ENCODE measurements around the gene SETD7.

The SETD7 gene

GRCh38 chr4:139556724-139557555 lies 921 bp upstream of the SETD7 start:
- TF ChIP-seq CTCF (conservative IDR thresholded peaks at IDR 0.05; ENCODE audit: low read length): 0 out of 2 replicates have a peak, but pooled peaks have one; percentile 14
- H3K4me3 ChIP-seq (ENCODE audit: low read length): peak overlapping the region; percentile 88
- DNase-seq (ENCODE audit: low read depth): no peak

GRCh38 chr4:139555705-139556070 lies 331 bp downstream of the SETD7 start:
- TF ChIP-seq CTCF (conservative IDR thresholded peaks at IDR 0.05; ENCODE audit: low read length): no peak
- DNase-seq (ENCODE audit: low read depth): no peak
- H3K4me3 ChIP-seq (ENCODE audit: low read length): peak overlapping the region; percentile 88

- peak; percentile 92 for DNase-seq (ENCODE audit: low read depth)
- TF ChIP-seq CTCF (conservative IDR thresholded peaks at IDR 0.05; ENCODE audit: low read length): no peak
- H3K4me3 ChIP-seq (ENCODE audit: low read length): peak overlapping the region; percentile 88
These were observed 920 bp downstream of the SETD7 start for GRCh38 chr4:139554893-139555704.

- TF ChIP-seq CTCF (conservative IDR thresholded peaks at IDR 0.05; ENCODE audit: low read length): no peak
- peak overlapping the region; percentile 88 for H3K4me3 ChIP-seq (ENCODE audit: low read length)
- no peak for DNase-seq (ENCODE audit: low read depth)
These were observed 1.5 kb downstream of the SETD7 start for GRCh38 chr4:139554642-139554892.

GRCh38 chr4:139553751-139554641 lies 2.0 kb downstream of the SETD7 start:
- no peak for DNase-seq (ENCODE audit: low read depth)
- H3K4me3 ChIP-seq (ENCODE audit: low read length): peak overlapping the region; percentile 88
- TF ChIP-seq CTCF (conservative IDR thresholded peaks at IDR 0.05; ENCODE audit: low read length): no peak

- peak; percentile 67 for DNase-seq (ENCODE audit: low read depth)
- peak overlapping the region; percentile 23 for H3K4me3 ChIP-seq (ENCODE audit: low read length)
- peak; percentile 18; the same call in 1 of the 2 replicates for TF ChIP-seq CTCF (conservative IDR thresholded peaks at IDR 0.05; ENCODE audit: low read length)
These were observed 3.3 kb downstream of the SETD7 start for GRCh38 chr4:139552517-139553307.

All from AG10803 (cell line).